ENCODE data around the gene MEG3.

GRCh38 chr14:100851586-100851916 is 25.6 kb downstream of the MEG3 start:
- TF ChIP-seq CTCF (conservative IDR thresholded peaks at IDR 0.05; ENCODE audit: low read length) (no peak), EZH2phosphoT487 (IDR thresholded peaks at IDR 0.05; ENCODE audit: borderline replicate concordance, low read depth, low read length) (no peak)

Data from OCI-LY7 (cell line).